HG03460 (cell line): ENCODE data around the gene DAB2IP.

Experiments used
- ATAC-seq: cut with Tn5 transposase; IDR thresholded peaks from one replicate; pipeline ENCODE4 v1.9.1; 2021; ENCODE audit not compliant: unreplicated experiment

Gene DAB2IP

GRCh38 chr9:121757281-121757585 lies 105.8 kb downstream of the DAB2IP start:
- no peak for ATAC-seq

- no peak for ATAC-seq
Observed at GRCh38 chr9:121758693-121759092, 107.3 kb downstream of the DAB2IP start.

GRCh38 chr9:121759996-121760395 lies 108.6 kb downstream of the DAB2IP start:
- no peak for ATAC-seq

DNA sequence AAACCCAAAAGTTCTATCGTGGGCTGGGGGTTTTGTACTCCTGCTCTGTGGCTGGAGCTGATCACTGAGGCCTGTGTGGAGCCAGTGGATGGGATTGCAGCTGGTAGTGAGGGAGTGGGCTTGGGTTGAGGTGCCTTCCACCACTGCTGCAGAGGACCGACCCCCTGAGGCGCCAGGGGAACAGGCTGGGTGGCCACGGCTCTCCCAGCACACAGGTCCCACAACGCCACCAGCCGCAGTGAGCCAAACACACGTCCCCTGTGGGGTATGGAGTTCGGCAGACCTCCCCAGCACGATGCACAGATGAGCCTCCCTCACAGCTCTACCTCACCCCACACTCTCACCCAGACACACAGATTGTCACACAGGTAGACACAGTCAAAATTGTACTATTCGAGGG lies 109.1 kb downstream of the DAB2IP start:
- no peak for ATAC-seq

GRCh38 chr9:121763131-121763530 lies 111.7 kb downstream of the DAB2IP start:
- ATAC-seq: no peak

DNA sequence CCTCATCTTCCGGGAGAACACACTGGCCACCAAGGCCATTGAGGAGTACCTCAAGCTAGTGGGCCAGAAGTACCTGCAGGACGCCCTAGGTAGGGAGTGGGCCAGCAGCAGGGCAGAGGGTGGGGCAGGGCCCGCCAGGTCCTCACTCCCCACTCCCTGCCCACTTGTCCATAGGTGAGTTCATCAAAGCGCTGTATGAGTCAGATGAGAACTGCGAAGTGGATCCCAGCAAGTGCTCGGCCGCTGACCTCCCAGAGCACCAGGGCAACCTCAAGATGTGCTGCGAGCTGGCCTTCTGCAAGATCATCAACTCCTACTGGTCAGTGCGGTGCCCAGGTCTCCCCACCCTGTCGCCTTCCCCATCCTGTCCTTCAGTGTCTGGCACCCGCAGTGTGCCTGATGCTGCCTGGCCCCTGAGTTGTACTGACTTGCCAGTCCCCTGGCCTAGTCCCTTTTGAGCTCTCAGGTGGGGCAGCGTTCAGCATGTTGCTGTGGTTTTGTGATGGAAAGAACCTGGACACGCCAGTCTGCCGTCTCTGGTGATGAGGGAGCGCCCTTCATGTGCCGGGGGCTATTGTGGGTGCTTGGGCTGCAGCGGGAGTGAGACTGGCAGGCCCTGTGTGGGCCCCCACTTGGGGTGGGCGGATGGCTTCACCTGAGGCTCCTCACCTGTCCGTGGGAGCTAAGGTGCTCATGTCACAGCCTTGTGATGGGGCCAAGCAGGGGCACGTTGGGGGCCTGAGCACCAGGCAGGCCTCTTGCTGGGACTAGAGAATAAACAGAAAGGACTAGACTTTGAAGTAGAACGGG lies 112.3 kb downstream of the DAB2IP start:
- ATAC-seq: no peak

GRCh38 chr9:121764371-121764730 lies 112.9 kb downstream of the DAB2IP start:
- ATAC-seq: no peak

DNA sequence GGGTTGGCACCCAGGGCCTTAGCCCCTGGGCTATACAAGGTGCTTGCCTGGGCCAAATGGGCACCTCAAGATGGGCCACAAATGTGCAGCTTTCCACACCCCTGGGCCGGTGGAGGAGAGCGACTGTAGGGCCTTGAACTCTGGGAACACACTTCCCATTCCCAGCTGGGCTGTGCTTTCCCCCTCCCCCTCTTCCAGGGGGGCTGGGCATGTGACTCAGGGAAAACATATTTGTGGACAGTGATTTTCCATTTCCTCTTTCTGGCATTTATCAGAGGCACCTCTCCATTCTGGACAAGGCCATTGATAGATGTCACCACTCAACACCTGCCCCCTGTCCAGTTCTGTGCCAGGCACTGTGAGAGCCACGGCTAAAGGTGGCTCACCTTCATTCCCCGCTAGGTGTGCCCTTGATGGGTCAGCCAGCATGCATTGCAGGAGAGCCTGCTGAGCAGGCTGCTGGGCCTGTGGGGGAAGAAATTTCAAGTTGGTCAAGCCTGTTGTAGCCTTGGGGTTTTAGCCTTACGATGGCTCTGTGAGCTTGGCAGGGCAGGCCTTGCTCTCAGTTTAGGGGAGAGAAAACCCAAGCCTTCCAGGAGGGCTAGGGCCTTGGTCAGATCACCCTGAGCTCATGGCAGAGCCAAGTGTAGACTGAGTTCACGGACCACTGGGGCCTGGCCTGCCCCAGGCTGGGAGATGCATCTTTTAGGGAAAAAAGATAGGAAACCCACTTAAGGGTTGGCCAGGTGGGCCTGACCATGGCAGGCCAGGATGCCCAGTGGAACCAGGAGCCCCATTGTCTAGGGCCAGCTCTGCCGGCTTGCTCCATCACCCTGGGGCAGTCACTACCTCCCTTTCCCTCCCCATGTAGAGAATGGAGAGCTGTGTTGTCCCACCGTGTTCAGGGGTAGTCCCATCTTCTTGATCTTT lies 113.9 kb downstream of the DAB2IP start:
- no peak for ATAC-seq

DNA sequence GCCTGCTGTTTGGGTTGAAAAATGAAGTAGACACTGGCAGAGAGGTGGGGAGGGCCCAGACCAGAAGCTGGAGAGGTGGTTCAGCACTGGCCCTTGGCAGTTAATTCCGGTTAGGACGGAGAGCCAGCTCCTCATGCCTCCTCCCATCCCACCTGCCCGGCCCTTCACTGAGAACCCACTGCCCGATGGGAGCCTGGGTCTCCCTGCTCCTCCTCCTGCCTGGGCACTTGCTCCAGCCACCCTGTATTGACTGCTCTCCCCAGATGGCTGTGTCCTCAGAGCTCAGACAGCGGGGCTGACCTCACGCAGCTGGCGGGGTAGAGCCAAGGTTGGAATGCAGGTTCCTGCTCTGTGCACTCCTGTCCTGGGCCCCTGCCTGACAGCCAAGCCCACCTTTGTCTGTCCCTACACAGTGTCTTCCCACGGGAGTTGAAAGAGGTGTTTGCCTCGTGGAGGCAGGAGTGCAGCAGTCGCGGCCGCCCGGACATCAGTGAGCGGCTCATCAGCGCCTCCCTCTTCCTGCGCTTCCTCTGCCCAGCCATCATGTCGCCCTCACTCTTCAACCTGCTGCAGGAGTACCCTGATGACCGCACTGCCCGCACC lies 114.7 kb downstream of the DAB2IP start:
- ATAC-seq: no peak

DNA sequence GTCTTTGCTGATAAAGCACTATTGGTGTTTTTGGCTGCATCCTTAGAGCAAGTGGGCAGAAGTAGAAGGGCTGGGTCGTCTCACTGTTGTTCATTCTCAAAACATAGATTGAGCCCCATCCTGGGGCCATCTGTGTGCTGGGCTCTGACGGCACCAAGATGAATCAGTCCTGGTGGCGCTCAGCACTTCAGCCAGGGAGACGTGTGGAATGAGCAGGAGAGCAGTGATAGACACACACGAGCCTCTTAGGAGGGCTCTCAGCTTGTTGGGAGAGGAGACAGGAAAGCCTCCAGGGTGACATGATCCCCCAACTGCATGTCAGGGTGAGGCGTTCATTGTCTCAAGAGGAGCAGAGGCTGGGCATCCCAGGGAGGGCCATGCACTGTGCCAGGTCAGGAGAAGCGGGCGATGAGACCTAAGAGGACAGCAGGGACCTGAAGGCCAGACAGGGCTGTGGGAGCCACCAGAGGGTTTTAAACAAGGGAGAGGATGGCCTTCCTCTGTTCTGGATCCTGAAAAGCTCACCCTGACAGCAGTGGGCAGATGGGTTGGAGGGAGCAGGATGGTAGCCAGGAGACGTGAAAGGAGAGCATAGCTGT lies 115.8 kb downstream of the DAB2IP start:
- no peak for ATAC-seq

DNA sequence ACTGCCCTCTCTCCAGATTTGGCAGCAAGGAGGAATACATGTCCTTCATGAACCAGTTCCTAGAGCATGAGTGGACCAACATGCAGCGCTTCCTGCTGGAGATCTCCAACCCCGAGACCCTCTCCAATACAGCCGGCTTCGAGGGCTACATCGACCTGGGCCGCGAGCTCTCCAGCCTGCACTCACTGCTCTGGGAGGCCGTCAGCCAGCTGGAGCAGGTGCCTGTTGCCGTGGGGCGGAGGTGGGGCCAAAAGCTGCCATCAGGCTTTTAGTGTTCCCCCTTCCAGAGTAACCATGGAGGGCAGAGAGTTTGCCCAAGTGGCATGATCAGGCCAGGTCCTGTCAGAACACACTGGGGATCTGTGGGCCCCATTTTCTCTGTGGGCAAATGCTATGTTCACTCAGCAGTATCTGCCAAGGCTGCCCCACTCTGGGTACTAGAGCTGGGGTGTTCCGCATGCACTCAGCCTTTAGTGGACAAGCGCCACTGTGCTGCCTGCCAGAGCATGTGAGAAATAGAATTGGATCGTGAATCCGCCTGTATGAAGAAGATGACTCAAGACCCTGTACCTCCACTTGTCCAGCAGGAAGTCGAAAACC lies 117.1 kb downstream of the DAB2IP start:
- no peak for ATAC-seq

DNA sequence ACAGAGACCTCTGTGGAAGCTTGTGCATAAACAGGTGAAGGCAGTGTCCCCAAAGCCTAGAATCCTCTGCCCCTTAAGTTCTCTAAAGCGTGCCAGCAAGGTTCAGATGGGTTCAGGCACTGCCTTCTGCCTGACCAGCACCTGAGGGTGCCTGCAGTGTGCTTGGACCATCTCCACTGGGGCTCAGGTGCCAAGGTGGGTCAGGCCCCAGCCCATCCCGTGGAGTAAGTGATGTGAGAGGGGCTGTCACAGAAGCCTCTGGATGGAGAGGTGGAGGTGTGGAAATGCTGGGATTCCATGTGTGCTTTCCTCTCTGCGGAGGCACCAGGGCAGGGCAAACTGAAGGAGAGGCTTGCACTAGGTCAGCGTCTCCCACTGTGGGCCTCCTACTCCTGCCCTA lies 118.5 kb downstream of the DAB2IP start:
- no peak for ATAC-seq

GRCh38 chr9:121770415-121771273 lies 119.2 kb downstream of the DAB2IP start:
- no peak for ATAC-seq

GRCh38 chr9:121771418-121771817 lies 120.0 kb downstream of the DAB2IP start:
- ATAC-seq: no peak

DNA sequence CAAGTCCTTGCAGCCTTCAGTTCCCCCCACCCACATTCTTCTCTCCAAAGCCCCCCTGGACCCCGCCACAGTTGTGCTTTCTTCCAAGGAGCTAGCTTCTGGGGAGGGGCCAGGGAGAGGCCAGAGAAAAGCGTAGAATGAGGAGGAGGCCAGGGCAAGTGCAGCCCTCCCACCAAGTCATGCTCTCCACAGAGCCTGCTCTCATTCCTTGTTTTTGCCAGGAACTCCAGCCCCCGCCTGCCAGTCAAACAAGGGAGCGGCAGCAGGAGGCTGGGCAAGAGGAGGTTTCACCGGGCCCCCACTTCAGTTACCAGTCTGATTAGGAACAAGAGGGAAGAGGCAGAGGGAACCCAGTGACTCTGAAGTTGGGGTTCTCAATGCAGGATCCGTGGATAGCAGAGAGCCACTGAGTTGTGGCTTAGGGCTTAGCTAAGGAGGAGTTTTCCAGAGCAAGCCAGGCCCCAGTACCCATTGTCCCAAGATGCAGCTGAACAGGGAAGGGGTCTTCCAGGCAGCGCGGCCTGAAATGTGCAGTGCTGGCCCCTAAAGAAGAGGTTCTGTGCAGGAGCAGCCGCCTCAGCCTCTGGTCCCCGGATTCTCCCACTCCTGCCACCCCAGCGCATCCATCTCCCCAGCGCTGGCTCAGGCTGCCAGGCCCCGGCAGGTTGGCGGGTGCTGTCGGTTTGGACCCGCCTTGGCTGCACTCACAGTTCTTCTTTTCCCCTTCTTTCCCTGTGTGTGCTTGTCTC lies 120.6 kb downstream of the DAB2IP start:
- ATAC-seq: no peak

- no peak for ATAC-seq
Observed at GRCh38 chr9:121772600-121773285, 121.3 kb downstream of the DAB2IP start.

GRCh38 chr9:121773286-121773953 lies 122.0 kb downstream of the DAB2IP start:
- ATAC-seq: no peak

DNA sequence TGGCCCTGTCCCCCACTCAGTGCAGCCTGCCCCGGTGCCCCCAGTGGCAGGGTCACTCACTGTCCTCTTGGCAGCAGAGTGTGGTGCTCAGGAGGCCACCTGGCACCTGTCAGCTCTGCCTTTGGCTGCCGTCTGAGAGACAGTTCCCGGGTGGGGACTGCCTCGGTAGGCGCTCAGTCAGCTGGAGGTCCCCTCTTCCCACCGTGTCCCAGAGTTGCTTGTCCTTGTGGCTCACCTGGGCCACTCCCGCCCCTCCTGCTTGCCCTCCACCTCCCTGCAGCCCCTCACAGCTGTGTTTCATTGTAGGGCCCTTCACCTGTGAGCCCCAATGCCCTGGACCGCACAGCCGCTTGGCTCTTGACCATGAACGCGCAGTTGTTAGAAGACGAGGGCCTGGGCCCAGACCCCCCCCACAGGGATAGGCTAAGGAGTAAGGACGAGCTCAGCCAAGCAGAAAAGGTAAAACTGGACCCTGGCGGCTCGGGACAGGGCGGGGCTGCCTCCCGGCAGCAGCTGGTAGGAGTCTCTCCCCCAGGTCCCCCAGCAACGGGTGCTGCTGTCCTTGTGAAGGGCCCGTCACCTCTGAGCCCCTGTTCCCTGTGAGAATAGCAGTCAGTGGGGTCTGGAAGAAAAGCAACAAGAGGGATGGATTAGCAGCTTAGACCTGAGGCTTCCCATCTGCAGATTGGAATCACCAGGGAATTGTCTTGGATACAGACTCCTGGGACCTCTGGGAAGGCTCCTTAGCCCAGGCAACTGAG lies 122.7 kb downstream of the DAB2IP start:
- no peak for ATAC-seq
